ENCODE measurements around the gene FAM114A2.
A peak's percentile ranks its signal among the peaks of the same experiment; 100 is the strongest.

FAM114A2 gene

DNA sequence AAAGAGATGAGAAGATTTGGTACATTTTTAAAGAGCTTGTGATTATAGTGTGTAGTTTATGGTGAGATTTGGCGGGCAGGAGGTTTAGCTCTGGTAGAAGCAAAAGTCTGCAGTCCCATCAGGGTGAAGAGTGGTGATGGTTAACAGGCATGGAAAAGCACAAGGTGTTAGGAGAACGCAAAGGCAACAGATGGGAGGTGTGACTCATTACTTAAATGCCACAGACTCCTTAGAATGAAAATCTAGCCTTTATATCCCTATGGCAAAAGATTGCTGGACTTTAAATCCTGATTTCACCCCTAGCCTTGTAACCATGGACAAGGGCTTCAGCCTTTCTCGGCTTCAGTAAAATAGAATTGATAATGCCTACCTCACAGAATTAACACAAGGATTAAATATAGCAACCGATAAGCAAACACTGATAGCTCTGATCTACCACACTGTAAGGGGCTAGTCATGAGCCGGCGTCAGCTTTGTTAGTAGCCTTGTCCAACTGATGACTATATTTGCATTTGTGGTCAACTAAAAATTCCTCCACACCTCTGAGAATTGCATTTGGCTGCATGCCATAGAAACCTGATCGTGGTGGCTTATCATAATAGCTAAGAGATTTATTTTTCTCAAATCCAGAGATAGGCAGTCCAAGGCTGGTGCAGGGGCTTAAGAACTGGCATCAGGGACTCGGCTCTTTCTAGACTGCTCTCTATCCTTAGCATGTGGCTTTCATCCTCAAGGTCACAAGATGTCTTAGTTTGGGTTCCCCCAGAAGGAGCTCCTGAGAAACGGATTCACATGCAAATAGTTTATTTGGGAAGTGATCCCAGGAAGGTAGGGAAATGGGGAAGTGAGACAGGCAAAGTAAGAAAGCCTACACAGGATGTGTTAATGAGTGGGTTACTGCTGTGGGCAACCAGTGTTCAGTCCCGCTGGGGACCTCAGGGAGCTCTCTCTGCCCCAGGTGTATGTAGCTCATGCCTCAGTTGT, 19.6 kb upstream of the FAM114A2 start (continued):
- TF ChIP-seq, protein P1, sequence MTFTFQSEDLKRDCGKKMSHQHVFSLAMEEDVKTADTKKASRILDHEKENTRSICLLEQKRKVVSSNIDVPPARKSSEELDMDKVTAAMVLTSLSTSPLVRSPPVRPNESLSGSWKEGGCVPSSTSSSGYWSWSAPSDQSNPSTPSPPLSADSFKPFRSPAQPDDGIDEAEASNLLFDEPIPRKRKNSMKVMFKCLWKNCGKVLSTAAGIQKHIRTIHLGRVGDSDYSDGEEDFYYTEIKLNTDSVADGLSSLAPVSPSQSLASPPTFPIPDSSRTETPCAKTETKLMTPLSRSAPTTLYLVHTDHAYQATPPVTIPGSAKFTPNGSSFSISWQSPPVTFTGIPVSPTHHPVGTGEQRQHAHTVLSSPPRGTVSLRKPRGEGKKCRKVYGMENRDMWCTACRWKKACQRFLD (tag by site-specific recombination; IDR thresholded peaks at IDR 0.05), result no peak
- TF ChIP-seq SP7 (tag by site-specific recombination; IDR thresholded peaks at IDR 0.05), result peak; percentile 76; the same call in 1 of the 2 replicates
- no peak for TF ChIP-seq ZNF292 (tag by site-specific recombination; IDR thresholded peaks at IDR 0.05; ENCODE audit: borderline replicate concordance, low read depth)
- TF ChIP-seq, protein P2, sequence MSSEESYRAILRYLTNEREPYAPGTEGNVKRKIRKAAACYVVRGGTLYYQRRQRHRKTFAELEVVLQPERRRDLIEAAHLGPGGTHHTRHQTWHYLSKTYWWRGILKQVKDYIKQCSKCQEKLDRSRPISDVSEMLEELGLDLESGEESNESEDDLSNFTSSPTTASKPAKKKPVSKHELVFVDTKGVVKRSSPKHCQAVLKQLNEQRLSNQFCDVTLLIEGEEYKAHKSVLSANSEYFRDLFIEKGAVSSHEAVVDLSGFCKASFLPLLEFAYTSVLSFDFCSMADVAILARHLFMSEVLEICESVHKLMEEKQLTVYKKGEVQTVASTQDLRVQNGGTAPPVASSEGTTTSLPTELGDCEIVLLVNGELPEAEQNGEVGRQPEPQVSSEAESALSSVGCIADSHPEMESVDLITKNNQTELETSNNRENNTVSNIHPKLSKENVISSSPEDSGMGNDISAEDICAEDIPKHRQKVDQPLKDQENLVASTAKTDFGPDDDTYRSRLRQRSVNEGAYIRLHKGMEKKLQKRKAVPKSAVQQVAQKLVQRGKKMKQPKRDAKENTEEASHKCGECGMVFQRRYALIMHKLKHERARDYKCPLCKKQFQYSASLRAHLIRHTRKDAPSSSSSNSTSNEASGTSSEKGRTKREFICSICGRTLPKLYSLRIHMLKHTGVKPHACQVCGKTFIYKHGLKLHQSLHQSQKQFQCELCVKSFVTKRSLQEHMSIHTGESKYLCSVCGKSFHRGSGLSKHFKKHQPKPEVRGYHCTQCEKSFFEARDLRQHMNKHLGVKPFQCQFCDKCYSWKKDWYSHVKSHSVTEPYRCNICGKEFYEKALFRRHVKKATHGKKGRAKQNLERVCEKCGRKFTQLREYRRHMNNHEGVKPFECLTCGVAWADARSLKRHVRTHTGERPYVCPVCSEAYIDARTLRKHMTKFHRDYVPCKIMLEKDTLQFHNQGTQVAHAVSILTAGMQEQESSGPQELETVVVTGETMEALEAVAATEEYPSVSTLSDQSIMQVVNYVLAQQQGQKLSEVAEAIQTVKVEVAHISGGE (tag by site-specific recombination; conservative IDR thresholded peaks at IDR 0.05; ENCODE audit: low read depth), result no peak
- TF ChIP-seq, protein P3, sequence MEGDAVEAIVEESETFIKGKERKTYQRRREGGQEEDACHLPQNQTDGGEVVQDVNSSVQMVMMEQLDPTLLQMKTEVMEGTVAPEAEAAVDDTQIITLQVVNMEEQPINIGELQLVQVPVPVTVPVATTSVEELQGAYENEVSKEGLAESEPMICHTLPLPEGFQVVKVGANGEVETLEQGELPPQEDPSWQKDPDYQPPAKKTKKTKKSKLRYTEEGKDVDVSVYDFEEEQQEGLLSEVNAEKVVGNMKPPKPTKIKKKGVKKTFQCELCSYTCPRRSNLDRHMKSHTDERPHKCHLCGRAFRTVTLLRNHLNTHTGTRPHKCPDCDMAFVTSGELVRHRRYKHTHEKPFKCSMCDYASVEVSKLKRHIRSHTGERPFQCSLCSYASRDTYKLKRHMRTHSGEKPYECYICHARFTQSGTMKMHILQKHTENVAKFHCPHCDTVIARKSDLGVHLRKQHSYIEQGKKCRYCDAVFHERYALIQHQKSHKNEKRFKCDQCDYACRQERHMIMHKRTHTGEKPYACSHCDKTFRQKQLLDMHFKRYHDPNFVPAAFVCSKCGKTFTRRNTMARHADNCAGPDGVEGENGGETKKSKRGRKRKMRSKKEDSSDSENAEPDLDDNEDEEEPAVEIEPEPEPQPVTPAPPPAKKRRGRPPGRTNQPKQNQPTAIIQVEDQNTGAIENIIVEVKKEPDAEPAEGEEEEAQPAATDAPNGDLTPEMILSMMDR (tag by site-specific recombination; IDR thresholded peaks at IDR 0.05), result no peak
- TF ChIP-seq, protein P4, sequence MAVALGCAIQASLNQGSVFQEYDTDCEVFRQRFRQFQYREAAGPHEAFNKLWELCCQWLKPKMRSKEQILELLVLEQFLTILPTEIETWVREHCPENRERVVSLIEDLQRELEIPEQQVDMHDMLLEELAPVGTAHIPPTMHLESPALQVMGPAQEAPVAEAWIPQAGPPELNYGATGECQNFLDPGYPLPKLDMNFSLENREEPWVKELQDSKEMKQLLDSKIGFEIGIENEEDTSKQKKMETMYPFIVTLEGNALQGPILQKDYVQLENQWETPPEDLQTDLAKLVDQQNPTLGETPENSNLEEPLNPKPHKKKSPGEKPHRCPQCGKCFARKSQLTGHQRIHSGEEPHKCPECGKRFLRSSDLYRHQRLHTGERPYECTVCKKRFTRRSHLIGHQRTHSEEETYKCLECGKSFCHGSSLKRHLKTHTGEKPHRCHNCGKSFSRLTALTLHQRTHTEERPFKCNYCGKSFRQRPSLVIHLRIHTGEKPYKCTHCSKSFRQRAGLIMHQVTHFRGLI (tag by site-specific recombination; IDR thresholded peaks at IDR 0.05), result peak; percentile 25; the same call in 1 of the 2 replicates
- TF ChIP-seq ZNF555 (tag by site-specific recombination; conservative IDR thresholded peaks at IDR 0.05), result no peak
- no peak for TF ChIP-seq ZNF777 (tag by site-specific recombination; IDR thresholded peaks at IDR 0.05; ENCODE audit: borderline replicate concordance)
- no peak for TF ChIP-seq ZNF114 (tag by site-specific recombination; IDR thresholded peaks at IDR 0.05)
- TF ChIP-seq, protein P5, sequence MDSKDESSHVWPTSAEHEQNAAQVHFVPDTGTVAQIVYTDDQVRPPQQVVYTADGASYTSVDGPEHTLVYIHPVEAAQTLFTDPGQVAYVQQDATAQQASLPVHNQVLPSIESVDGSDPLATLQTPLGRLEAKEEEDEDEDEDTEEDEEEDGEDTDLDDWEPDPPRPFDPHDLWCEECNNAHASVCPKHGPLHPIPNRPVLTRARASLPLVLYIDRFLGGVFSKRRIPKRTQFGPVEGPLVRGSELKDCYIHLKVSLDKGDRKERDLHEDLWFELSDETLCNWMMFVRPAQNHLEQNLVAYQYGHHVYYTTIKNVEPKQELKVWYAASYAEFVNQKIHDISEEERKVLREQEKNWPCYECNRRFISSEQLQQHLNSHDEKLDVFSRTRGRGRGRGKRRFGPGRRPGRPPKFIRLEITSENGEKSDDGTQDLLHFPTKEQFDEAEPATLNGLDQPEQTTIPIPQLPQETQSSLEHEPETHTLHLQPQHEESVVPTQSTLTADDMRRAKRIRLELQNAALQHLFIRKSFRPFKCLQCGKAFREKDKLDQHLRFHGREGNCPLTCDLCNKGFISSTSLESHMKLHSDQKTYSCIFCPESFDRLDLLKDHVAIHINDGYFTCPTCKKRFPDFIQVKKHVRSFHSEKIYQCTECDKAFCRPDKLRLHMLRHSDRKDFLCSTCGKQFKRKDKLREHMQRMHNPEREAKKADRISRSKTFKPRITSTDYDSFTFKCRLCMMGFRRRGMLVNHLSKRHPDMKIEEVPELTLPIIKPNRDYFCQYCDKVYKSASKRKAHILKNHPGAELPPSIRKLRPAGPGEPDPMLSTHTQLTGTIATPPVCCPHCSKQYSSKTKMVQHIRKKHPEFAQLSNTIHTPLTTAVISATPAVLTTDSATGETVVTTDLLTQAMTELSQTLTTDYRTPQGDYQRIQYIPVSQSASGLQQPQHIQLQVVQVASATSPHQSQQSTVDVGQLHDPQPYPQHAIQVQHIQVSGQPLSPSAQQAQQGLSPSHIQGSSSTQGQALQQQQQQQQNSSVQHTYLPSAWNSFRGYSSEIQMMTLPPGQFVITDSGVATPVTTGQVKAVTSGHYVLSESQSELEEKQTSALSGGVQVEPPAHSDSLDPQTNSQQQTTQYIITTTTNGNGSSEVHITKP (tag by site-specific recombination; IDR thresholded peaks at IDR 0.05), result 0 out of 2 replicates have a peak, but pooled peaks have one; percentile 16
- TF ChIP-seq, protein P6, sequence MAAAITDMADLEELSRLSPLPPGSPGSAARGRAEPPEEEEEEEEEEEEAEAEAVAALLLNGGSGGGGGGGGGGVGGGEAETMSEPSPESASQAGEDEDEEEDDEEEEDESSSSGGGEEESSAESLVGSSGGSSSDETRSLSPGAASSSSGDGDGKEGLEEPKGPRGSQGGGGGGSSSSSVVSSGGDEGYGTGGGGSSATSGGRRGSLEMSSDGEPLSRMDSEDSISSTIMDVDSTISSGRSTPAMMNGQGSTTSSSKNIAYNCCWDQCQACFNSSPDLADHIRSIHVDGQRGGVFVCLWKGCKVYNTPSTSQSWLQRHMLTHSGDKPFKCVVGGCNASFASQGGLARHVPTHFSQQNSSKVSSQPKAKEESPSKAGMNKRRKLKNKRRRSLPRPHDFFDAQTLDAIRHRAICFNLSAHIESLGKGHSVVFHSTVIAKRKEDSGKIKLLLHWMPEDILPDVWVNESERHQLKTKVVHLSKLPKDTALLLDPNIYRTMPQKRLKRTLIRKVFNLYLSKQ (tag by site-specific recombination; IDR thresholded peaks at IDR 0.05; ENCODE audit: borderline replicate concordance), result no peak
- no peak for TF ChIP-seq ZFP69B (tag by site-specific recombination; IDR thresholded peaks at IDR 0.05)
- no peak for TF ChIP-seq HOXC10 (CRISPR knock-in tag; IDR thresholded peaks at IDR 0.05)
- no peak for TF ChIP-seq ZNF624 (tag by site-specific recombination; IDR thresholded peaks at IDR 0.05)
- TF ChIP-seq SCRT2 (tag by site-specific recombination; IDR thresholded peaks at IDR 0.05), result peak; percentile 95
- TF ChIP-seq ZNF658 (tag by site-specific recombination; IDR thresholded peaks at IDR 0.05), result no peak
- no peak for TF ChIP-seq ZNF585B (tag by site-specific recombination; IDR thresholded peaks at IDR 0.05)
- no peak for TF ChIP-seq KLF9 (tag by site-specific recombination; IDR thresholded peaks at IDR 0.05; ENCODE audit: low read depth)
- TF ChIP-seq, protein P7, sequence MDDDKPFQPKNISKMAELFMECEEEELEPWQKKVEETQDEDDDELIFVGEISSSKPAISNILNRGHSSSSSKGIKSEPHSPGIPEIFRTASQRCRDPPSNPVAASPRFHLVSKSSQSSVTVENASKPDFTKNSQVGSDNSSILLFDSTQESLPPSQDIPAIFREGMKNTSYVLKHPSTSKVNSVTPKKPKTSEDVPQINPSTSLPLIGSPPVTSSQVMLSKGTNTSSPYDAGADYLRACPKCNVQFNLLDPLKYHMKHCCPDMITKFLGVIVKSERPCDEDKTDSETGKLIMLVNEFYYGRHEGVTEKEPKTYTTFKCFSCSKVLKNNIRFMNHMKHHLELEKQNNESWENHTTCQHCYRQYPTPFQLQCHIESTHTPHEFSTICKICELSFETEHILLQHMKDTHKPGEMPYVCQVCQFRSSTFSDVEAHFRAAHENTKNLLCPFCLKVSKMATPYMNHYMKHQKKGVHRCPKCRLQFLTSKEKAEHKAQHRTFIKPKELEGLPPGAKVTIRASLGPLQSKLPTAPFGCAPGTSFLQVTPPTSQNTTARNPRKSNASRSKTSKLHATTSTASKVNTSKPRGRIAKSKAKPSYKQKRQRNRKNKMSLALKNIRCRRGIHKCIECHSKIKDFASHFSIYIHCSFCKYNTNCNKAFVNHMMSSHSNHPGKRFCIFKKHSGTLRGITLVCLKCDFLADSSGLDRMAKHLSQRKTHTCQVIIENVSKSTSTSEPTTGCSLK (tag by site-specific recombination; IDR thresholded peaks at IDR 0.05), result no peak
- TF ChIP-seq ZNF843 (tag by site-specific recombination; IDR thresholded peaks at IDR 0.05), result peak; percentile 85
- TF ChIP-seq ZNF10 (tag by site-specific recombination; IDR thresholded peaks at IDR 0.05), result 0 out of 2 replicates have a peak, but pooled peaks have one; percentile 7
- no peak; the same call in 1 of the 2 replicates for TF ChIP-seq ZNF394 (tag by site-specific recombination; IDR thresholded peaks at IDR 0.05; ENCODE audit: borderline replicate concordance)
